NCI-H2029 treated with DMSO at 0.1 percent for 48 hours (cell line): ENCODE results near the gene OPTC.
"Not testable (repeated sequence)": the region's sequence is repeated elsewhere in the genome, so short reads cannot be mapped to it uniquely, and the experiment has no call there.

Experiments used
- DNase-seq: peaks from one replicate; lab custom pipeline; 2025; lab: John Stamatoyannopoulos, UW

OPTC gene

DNA sequence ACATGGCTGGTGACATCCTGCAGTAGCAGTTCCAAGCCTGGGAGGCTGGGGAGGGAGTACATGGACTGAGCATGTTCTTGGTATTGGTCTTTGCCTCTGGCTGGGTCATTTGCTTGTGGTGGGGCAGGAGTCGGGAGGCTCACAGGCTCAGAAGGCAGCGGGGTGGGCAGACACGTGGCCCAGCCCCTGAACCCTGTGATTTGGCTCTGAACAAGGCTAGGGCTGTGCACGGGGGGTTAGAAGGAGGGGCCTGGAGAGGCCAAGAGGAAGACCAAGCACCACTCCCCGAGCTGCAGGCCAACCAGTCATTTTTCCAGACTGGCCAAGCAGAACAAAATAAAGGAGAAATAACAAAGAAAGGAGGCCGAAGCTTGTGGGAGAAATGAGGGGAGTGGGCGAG lies 28.0 kb upstream of the OPTC start:
- no peak for DNase-seq

DNA sequence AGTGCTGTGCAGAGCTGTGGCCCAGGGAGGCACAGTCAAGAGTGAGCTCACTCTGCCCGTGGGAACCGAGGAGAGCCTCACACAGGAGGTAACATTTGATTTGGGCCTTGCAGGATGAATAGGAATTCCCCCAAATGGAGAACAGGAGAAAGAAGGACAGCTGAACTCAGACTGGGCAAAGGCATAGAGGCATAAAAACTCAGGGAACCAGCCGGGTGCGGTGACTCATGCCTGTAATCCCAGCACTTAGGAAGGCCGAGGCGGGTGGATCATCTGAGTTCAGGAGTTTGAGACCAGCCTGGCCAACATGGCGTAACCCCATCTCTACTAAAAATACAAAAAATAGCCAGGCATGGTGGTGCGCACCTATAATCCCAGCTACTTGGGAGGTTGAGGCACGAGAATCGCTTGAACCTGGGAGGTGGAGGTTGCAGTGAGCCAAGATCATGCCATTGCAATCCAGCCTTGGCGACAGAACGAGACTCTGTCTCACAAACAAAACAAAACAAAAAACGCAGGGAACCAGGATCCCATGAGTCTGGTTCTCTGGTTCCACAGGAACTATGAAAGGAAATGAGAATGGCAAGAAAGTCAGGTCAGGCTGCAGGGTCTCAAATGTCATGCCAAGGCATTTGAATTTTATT lies 26.9 kb upstream of the OPTC start:
- not testable (repeated sequence) for DNase-seq

DNA sequence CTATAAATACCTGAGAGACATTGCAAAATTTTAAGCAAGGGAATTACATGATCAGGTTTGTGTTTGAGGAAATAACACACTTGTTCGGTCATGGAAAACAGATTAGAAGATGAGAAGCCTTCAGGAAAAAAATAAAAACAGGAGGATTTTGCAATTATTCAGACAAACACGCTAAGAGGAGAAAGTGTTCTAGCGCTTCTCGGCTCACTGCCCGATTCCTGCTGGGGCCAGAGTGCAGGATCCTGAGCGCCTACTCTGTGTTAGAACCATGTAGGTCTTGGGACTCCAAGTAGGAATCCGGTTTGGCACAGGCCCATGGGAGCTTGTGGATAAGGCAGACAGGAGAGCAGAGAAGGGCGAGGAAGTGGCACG lies 26.4 kb upstream of the OPTC start:
- DNase-seq, result no peak

DNA sequence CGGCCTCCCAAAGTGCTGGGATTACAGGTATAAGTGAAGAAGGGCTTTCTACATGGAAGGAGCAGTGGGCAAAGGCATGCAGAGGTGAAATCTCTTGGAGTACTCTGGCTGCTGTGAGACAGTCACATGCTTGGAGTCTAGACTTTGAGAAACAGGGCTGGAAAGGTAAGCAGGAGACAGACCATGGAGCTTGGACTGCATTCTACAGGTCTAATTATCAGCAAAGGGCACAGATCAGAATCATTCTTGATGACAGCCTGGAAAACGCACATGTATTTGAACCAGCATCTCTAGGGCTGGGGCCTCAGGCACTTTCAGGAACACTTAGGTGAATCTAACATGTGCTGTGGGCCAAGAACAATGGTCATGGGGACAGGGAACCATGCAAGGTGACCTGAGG lies 25.6 kb upstream of the OPTC start:
- DNase-seq, result no peak

DNA sequence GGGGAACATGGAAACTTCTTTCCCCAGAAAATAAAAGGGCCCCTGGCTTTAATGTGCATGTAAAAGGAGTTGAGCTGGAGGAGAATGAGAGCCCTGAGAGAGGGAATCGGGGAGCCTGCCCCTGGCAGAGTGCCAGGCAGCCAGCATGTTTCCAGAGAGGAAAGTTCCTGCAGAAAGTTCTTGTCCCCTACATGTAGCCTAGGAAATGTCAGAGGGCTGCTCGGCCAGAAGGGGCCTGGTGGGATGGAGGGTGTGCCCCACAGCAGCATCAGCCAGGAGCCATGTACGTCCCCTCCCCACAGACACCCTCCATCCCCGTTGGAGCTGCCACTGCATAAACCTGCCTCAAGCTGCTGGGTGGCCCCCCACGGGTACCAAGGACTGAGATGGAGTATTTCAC lies 23.7 kb upstream of the OPTC start:
- DNase-seq, result no peak

DNA sequence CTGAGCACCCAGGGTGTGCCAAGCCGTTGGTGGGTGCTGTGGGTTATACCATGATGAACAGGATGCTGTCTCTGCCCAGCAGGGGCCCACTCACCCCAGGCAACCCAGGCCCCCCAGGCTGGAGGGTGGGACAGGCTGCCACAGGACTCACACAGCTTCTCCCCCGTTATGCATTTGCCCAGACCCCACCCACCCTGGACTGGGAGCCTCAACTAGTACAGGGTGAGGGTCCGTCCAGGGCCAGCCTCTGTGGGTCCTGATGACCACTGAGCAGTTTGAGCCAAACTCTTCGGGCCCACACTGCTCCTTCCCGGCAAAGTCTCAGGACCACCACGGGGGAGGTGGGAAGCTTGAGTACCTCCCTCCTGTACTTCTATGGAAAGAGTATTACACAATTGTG lies 22.1 kb upstream of the OPTC start:
- DNase-seq, result no peak

DNA sequence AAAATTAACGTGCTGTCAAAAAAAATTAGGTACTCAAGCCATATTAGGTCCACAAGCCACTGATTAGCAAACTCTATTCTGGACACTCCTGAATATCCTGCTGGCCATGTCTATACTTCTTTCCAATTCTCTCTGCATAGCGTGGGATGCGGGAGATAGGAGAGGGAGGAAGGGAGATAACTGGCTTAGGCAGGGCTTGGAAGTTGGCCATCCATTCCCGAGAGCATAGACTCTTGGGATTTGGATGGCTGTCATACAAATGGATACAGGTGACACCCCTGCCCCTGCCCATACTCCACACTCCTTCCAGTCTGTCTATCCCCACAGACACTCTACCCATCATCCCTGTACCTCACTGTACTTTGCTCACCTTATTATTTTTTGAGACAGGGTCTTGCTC lies 20.7 kb upstream of the OPTC start:
- no peak for DNase-seq

DNA sequence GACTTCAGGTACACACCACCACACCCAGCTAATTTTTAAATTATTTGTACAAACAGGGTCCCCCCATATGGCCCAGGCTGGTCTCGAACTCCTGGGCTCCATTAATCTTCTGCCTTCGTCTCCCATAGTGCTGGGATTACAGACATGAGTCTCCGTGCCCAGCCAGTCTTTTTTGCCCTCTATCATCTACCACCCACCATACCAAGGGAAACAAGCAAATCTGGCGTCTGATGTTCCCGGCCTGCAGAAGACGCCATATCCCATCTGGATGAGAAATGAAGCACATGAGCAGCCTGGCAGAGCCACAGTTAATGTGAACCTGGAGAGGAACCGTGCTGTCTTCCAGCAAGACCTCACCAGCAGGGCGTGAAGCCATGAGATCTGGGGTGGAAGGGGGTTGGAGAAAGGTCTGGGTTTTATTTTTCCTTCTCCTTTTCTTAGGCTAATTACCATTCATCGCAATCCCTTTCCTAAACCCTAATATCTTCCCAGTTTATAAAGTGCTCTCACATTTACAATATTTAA lies 20.1 kb upstream of the OPTC start:
- no peak for DNase-seq

DNA sequence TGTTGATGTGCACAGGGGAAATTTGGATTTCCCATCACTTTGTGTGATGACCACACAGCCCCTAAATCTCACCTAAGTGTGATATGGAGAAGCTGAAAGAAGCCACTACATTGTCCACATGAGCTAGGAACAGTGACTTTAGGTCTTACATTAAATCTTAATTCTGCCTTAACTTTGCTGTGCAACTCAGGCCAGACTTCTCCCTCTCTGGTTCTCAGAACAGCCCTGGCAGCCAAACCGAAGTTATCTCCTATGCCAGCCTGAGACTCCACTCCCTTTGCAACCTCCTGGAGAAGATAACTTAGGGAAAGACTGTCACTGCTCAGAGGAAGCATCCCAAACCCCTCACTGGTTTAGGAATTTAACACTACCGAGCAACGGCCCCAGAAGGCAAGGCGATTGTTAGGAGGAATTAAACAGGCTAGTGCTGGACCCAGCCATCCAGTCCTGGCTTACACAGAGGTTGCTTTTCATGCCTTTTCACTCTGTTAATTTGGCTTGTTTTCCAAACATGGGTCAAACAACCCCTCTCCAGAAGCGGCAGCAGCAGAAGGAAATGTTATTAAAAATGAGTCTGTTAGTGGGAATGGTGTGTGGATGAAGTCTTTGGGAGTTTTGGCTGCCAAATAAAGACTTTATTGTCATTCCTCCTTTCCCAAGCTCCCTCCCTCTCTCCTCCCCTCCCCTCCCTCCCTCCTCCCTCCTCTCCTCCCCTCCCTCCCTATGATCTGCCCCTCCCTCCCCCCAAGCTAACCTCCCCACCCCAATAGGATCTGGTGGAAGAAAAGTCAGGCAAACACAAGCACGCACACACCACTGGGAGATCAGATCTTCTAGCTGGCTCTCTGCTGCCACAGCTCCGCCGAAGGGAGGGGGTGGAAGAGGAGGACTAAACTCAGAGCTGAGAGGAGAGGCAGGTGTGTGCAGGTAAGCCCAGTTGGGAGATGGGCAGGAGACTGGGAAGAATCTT lies 18.7 kb upstream of the OPTC start, which contains the start of gene PRELP:
Gene PRELP (plus strand): TSS at position 795 of the 970 bp plus-strand sequence. CDS start 7,379 bp downstream, outside the sequence.
- no peak for DNase-seq

DNA sequence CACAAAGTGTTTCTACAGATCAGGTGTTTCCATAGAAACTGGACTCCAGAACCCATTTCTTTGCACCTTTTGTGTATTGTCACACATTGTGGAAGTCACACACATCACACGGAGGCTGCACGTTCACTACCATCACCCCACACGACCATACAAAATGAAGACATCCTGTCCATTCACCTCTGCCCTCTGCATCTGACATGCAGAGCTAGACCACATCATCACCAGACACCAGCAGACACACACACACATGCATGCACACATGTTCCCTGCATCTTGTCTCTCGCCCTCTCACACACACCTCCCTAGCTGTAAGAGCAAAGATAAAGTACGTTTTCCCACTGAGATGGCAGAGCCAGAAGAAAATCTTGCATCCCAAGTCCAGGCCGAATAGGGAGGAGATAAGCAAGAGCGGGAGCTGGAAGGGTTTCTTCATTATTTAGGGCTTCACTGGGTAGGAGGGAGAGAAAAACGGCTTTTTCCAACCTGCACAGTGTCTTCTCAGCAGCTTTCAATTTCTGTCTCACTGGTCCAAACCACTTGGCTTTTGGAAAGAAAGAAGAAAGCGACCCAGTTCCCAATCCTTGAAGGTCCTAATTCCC lies 17.6 kb upstream of the OPTC start:
- DNase-seq, result no peak

DNA sequence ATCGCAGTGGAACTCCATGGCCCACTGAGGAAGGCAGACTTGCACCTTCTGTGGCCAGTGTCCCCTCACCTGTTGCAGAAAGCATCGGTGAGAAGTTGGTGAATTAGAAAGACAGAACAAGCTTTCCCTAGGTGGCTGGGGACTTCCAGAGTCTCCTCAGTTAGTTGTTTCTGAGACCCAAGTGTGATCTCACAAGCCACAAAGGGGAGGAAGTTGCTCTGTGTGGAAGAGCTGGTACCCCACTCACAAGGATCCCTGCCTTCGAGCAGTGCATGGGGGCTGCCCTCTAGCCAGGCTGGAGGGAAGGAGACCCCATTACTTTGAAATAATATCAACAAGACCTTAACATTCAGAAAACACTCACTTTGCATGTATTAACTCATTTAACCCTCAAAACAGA lies 16.2 kb upstream of the OPTC start:
- no peak for DNase-seq

DNA sequence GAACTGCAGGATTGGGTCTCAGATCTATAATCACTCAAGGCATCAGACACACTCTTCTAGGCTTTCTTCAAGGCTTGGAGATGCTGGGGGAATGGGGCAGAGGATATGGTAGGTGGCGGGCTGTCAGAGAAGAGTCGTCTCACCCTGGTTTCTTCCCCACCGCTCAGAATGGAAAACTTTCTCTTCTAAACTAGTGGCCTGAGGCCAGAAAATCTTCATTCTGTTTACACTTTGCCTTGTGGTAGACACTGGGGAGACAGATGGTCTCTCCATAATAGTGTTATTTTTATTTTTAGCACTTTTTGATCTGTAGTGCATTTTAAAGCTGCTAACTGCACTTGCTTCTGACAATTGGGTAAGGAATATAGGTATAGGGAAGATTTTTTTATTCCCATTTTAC lies 15.7 kb upstream of the OPTC start:
- DNase-seq, result no peak

DNA sequence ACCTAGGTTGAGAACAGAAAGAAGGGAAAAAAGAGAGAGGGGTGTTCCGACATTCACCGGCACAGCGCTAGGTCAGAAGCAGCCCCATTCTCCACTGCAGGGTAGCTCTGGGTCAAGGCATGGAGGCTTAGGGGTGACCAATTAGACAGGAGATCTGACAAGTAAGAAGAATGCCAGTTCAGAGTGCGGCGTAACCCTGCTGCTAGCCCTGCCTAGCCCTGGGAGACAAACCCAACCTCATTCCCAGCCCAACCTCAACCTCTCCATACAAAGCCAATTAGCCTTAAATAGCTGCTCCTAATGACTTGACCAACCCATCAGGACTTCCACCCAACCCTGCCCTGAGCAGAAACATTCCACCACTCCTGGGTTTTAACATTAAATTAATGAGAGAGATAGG lies 15.0 kb upstream of the OPTC start:
- DNase-seq, result no peak

DNA sequence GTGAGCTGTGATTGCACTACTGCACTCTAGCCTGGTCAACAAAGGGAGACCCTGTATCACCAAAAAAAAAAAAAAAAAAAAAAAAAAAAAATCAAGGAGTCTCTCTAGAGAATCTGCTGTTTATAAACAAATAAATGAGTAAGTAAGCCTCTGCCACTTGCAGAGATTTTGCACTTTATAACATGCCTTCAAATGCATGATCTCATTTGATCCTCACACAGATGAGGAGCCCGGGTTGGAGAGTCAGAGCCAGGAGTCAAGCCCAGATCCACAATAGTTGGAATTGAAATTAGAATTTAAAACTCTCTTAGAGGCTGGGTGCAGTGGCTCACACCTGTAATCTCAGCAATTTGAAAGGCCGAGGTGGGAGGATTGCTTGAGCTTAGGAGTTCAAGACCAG lies 14.3 kb upstream of the OPTC start:
- DNase-seq, result no peak

DNA sequence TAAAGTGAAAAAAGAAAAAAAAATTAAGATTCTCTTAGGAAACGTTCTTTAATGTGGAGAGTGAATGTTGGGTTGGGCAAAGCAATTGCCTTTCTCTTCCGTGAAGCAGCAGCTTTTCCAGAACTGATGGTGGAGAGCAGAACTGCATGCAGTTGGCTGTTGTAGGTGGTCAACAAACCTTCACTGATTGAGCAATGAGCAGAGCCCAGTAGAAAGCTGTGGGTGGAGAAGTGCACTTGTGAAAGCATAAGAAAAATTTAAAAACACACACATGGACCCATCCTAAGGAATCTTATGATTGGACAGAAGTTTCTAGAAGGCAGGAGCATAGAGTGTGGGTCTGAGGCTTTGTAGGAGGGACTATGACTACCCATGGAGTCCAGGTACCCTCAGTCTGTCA lies 13.9 kb upstream of the OPTC start:
- DNase-seq, result no peak

DNA sequence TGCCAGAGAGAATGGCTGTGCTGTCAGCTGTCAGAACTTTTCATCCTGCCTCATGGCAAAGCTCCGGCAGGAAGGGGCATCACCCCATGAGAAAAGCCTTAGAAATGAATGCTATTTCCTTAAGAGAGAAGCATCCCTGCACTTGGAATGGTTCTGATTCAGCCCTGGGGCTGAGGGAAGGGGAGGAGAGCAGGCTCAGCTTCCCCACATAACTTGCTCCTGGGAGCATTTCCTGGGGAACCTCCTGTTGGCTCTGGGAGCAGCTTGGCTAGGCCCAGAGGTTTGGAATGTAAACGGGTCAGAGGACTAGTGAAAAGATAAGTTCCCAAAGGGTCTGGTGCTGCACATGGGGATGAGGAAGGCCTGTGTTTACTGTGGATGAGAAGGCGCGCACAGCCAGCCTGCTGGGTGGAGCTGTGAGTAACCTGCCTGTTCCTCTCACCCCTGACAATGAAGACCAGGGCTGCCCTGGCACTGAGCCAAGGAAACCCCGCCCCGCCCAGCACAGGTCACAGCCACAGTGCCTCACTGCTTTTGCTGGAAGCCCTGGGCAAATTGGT lies 13.3 kb upstream of the OPTC start:
- peak; percentile 10 for DNase-seq

DNA sequence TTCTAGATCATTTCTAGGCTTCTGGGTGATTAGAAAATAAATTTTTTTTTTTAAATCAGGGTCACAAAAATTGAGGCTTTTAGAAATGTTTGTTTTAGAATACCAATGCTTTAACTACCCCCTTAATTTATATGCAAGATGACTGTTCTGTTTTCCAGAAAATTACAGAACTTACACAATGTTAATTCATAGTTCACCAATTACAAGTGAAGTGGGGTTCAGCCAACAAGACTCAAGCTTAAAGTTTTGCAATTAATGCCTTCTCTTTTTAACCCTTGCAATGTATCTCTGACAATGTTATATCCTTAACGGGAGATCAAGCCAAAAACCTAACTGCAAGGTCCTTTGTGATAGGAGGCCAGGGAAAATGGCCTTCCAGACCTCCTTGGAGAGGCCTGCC lies 12.8 kb upstream of the OPTC start:
- no peak for DNase-seq

DNA sequence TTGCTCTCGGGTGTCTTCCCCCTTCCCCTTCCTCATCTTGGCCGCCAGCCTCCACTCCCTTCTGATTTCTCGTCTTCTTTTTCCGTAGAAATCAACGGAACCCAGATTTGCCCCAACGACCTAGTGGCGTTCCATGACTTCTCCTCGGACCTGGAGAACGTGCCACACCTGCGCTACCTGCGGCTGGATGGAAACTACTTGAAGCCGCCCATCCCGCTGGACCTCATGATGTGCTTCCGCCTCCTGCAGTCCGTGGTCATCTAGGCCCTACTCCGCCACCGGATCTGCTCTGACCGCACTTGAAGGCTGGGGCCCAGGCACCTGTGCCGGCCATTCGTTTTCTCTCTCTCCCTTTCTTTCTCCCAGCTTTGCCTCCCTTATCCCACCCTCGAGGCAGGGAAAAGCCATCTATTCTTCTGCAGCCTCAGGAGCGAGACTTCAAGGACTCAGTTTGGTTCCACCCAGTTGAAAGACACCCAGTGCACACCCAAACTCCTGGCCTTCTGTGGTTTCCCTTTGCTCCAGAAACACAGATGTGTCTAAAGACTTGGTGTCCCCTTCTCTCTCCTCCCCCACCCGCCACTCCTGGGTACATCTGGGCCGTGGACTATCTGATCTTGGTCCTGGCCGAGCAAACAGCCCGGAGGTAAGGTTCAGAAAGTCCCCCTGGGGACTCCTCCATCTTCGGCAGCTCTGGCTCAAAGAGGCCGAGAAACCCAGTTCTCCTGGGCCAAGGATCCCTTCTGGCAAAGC lies 7.2 kb upstream of the OPTC start:
- no peak for DNase-seq

DNA sequence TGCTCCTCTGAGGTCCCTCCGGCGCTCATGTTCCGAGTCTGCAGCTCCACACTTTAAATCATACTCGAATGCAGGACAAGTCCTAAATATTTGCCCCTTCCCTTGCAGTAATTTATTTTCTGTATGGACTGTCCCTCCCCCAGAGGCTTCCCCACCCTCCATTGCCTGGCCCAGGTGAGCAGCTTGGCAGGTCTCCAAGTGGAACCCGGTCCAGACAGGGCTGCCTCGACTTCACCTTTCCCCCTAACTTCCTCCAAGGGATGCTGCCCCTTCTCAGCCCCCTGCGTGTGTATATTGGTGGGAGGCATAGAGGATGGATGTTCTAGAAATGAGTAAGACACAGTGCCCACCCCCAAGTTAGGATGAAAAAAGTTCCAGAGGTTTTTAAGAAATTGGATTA lies 5.4 kb upstream of the OPTC start:
- no peak for DNase-seq

DNA sequence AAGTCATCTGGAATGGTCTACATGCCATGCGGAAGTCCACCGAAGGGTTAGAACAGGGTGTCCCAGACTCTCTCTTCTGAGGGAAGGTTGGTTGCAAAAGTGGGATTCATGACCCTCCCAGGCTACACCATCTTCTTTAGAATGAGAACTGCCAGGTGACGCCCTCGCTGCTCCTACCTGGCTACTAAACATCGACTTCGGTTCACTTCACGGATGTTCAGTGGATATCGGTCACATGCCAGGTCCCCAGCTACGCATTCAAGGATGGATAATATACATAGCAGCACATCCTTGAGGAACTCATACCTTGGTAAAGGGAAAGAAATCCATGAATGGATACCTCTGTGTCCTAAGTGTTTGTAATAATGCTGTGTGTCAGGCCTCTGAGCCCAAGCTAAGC lies 3.3 kb upstream of the OPTC start:
- DNase-seq, result no peak

DNA sequence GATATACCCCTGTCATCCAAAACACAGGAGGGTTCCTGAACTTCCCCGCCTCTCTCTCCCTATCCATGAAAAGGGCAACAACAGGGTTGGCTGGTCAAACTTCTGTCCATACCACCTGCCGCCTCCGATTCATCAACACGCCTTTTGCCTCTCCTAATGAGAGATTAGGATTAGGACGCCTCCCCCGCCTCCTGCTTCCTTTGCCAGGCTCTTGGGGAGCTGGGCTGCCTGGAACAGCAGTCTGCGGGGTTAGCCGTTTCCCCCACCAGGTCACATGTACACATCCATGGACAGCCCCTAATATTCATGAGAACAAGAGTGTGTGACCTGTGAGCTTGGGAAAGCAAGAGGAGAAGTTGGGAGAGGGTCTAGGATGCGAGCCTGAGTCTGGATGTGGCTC lies 2.3 kb upstream of the OPTC start:
- DNase-seq, result no peak
